ENCODE data around the gene ETF1.

DNA sequence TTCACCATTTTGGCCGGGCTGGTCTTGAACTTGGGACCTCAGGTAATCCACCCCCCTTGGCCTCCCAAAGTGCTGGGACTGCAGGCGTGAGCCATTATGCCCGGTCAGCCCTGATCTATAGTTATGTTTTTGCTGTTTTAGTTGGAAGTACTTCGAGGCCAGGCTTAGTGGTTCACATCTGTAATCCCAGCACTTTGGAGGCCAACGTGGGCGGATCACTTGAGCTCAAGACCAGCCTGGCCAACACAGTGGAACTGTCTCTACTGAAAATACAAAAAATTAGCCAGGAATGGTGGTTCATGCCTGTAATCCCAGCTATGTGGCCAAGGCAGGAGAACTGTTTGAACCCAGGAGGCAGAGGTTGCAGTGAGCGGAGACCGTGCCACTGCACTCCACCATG, 30.2 kb upstream of the ETF1 start:
- no peak for TF ChIP-seq EZH2phosphoT487 (IDR thresholded peaks at IDR 0.05)
- TF ChIP-seq, protein P1, sequence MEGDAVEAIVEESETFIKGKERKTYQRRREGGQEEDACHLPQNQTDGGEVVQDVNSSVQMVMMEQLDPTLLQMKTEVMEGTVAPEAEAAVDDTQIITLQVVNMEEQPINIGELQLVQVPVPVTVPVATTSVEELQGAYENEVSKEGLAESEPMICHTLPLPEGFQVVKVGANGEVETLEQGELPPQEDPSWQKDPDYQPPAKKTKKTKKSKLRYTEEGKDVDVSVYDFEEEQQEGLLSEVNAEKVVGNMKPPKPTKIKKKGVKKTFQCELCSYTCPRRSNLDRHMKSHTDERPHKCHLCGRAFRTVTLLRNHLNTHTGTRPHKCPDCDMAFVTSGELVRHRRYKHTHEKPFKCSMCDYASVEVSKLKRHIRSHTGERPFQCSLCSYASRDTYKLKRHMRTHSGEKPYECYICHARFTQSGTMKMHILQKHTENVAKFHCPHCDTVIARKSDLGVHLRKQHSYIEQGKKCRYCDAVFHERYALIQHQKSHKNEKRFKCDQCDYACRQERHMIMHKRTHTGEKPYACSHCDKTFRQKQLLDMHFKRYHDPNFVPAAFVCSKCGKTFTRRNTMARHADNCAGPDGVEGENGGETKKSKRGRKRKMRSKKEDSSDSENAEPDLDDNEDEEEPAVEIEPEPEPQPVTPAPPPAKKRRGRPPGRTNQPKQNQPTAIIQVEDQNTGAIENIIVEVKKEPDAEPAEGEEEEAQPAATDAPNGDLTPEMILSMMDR (IDR thresholded peaks at IDR 0.05) = no peak
